ENCODE measurements around the gene TMEM266. TPM values are rescaled to one million over a fixed set of nuclear protein-coding genes. Genes with fewer than 3 reads are reported as not detected.

The TMEM266 gene
- polyA plus RNA-seq, 3 donors: not detected

GRCh38 chr15:76209942-76210341, 150.2 kb downstream of the TMEM266 start:
- no peaks in the 10 kb centered on the region for H3K9me3 Mint-ChIP-seq
- Histone ChIP-seq H3K4me3 (replicated peaks in 1 of 3; ENCODE audit: low read depth in 2 of 3, low read length in 3 of 3) (no peak overlapping the region), H3K27me3 (ENCODE audit: control insufficient read depth in 2 of 2, insufficient read depth in 2 of 2, low read length in 2 of 2) (no peaks in the 10 kb centered on the region), H3K4me2 (replicated peaks; ENCODE audit: extremely low read depth, low read length, poor library complexity, severe bottlenecking) (no peak overlapping the region), H3K27ac (ENCODE audit: low read depth in 1 of 2, low read length in 2 of 2) (no peak overlapping the region), H3K4me1 (ENCODE audit: control insufficient read depth in 1 of 2, insufficient read depth in 2 of 2, low read length in 2 of 2) (no peaks in the 10 kb centered on the region), H4K20me1 (ENCODE audit: insufficient read depth, low read length) (no peaks in the 10 kb centered on the region), H3K79me2 (ENCODE audit: insufficient read depth, low read length) (no peaks in the 10 kb centered on the region), H3K9me3 (replicated peaks in 1 of 2; ENCODE audit: control insufficient read depth in 1 of 2, insufficient read depth in 1 of 2, low read length in 2 of 2) (no peaks in the 10 kb centered on the region), H3K36me3 (replicated peaks in 1 of 2; ENCODE audit: control insufficient read depth in 1 of 2, insufficient read depth in 2 of 2, low read length in 2 of 2) (peaks cover 57 to 89% of the 10 kb centered on the region in 2 donors), H2AFZ (ENCODE audit: insufficient read depth, low read depth, low read length, poor library complexity, severe bottlenecking) (no peak overlapping the region), H3K9ac (ENCODE audit: insufficient read depth, low read length, poor library complexity, severe bottlenecking) (no peak overlapping the region)
- H3K4me3 Mint-ChIP-seq: no peak overlapping the region
- no peak for DNase-seq
- H3K4me1 Mint-ChIP-seq: no peaks in the 10 kb centered on the region
- WGBS (ENCODE audit: insufficient coverage): 100% methylated on average over 1 of the region's 3 CpGs
- intact Hi-C loops (cut with micrococcal nuclease): no loop called here
- H3K36me3 Mint-ChIP-seq: peaks cover 52 to 78% of the 10 kb centered on the region in 2 donors
- H3K27me3 Mint-ChIP-seq (ENCODE audit: low read depth in 3 of 3): no peaks in the 10 kb centered on the region
- H3K27ac Mint-ChIP-seq: no peak overlapping the region
- TF ChIP-seq CTCF (IDR thresholded peaks at IDR 0.05): no peak

- peaks cover 0 to 2% (median 0%) of the 10 kb centered on the region in 3 donors for H3K27me3 Mint-ChIP-seq (ENCODE audit: low read depth in 3 of 3)
- Histone ChIP-seq H3K36me3 (replicated peaks in 1 of 2; ENCODE audit: control insufficient read depth in 1 of 2, insufficient read depth in 2 of 2, low read length in 2 of 2) (peaks cover 55 to 91% of the 10 kb centered on the region in 2 donors), H3K4me2 (replicated peaks; ENCODE audit: extremely low read depth, low read length, poor library complexity, severe bottlenecking) (no peak overlapping the region), H2AFZ (ENCODE audit: insufficient read depth, low read depth, low read length, poor library complexity, severe bottlenecking) (no peak overlapping the region), H3K79me2 (ENCODE audit: insufficient read depth, low read length) (no peaks in the 10 kb centered on the region), H3K9ac (ENCODE audit: insufficient read depth, low read length, poor library complexity, severe bottlenecking) (no peak overlapping the region), H3K27ac (ENCODE audit: low read depth in 1 of 2, low read length in 2 of 2) (no peak overlapping the region), H4K20me1 (ENCODE audit: insufficient read depth, low read length) (peaks cover 8% of the 10 kb centered on the region), H3K9me3 (replicated peaks in 1 of 2; ENCODE audit: control insufficient read depth in 1 of 2, insufficient read depth in 1 of 2, low read length in 2 of 2) (no peaks in the 10 kb centered on the region), H3K27me3 (ENCODE audit: control insufficient read depth in 2 of 2, insufficient read depth in 2 of 2, low read length in 2 of 2) (no peaks in the 10 kb centered on the region), H3K4me1 (ENCODE audit: control insufficient read depth in 1 of 2, insufficient read depth in 2 of 2, low read length in 2 of 2) (no peaks in the 10 kb centered on the region), H3K4me3 (replicated peaks in 1 of 3; ENCODE audit: low read depth in 2 of 3, low read length in 3 of 3) (no peak overlapping the region)
- intact Hi-C loops (cut with micrococcal nuclease): no loop called here
- WGBS (ENCODE audit: insufficient coverage): no CpG with 5 or more reads among the region's 1 CpG
- H3K4me3 Mint-ChIP-seq: no peak overlapping the region
- no peaks in the 10 kb centered on the region for H3K9me3 Mint-ChIP-seq
- peaks cover 63 to 87% of the 10 kb centered on the region in 2 donors for H3K36me3 Mint-ChIP-seq
- H3K27ac Mint-ChIP-seq: peak overlapping the region in 1 of 7 donors; percentile 19
- H3K4me1 Mint-ChIP-seq: no peaks in the 10 kb centered on the region
- no peak for TF ChIP-seq CTCF (IDR thresholded peaks at IDR 0.05)
- no peak for DNase-seq
Measured at GRCh38 chr15:76215634-76216033, 155.8 kb downstream of the TMEM266 start.

Measured in CD14-positive monocyte (primary cell).